Astrocyte of the hippocampus (primary cell): Measurements from ENCODE around the gene SLC22A4.

Source experiments
- DNase-seq: peaks from one replicate; pipeline ENCODE4 v3.0.0; 2011; ENCODE audit warnings: low read depth, low spot score

SLC22A4 gene

GRCh38 chr5:132376694-132377641 lies 82.8 kb downstream of the SLC22A4 start:
- peak; percentile 18 for DNase-seq

GRCh38 chr5:132377738-132378137 lies 83.5 kb downstream of the SLC22A4 start:
- no peak for DNase-seq

DNA sequence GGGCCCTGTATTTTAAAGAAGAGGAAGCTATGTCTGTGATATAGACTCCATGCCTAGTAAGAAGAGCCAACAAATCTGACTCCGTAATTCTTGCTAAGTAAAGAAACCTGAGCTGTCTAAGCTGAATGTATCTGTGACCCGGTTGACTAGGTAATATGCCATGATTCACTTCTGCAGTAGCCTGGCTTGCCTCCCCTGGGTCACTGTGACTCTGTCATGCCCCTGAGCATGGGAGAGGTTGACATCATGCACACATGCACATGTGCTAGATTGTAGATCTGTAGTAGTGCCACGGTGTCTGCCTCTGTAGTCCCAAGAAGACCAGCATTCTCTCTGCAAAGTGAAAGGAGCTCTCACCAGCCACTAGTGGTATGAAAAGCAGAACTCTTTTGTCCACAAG lies 84.4 kb downstream of the SLC22A4 start:
- DNase-seq, result peak; percentile 30

DNA sequence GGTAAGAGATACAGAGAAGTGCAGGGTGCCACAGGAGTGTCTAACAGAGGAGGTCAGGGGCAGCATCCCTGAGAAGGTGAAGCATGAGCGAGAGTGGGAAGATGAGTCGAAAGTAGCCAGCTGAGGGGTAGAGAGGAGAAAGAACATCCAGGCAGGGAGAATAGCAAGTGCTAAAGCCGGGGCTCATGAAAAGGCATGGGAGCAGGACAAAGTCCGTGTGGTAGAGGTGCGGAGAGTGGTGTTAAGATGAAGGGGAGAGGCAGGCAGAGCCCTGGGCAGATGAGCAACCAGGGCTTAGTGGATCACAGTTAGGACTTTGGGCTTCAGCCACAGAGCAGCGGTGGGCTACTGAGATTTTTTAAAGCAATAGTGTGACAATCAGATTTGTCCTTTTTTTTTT lies 85.9 kb downstream of the SLC22A4 start:
- DNase-seq, result no peak

DNA sequence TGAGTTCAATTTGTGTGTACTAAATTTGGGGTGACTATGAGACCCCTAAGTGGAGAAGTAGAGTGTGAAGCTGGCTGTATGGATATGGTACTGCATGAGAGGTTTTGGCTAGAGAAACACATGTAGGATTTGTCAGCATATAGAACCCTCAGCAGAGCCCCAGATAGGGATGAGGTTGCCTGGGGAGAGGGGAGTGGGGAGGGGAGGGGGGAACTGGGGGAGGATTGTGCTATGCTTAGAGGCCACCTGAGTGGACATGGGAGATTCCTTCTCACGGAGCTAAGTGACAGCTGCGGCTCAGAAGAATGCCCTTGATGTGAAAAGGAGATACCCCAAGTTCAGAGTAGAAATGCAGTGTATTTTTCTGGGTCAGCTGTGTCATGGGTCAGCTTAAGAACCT lies 86.5 kb downstream of the SLC22A4 start:
- DNase-seq, result no peak

DNA sequence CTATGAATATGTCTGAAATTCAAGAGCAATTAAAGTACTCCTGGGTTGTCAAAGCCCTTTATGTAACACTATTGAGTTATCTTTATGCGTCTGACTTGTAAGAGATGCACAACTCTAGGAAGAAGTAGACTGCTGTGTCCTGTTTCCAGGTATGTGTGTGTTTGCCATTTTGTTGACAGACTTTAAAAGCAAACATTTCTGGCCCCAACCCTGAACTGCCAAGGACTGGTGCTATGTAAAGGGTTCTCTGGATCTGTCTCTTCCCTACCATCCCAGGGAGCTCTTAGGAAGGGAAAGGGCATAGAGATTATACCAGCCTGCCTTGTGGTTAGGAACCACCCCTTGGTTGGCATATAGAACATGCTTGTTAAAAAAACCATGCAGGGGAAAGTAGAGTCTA lies 87.4 kb downstream of the SLC22A4 start:
- no peak for DNase-seq

DNA sequence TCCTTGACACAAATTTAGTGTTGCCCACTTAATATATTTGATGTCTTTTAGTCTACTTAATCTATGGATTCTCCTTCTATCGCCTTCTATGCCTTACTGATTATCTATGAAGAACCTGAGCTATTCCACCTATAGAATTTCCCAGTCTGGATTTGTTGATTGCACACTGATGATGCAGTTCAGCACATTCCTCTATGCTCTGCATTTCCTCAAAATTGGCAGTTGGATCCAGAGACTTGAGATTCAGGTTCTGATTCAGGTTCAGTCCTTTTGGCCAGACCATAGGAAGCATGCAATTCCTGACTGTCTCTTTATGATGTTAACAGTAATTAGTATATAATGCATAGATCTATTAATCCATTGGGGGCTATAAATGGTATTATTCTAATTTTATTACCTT lies 89.1 kb downstream of the SLC22A4 start:
- DNase-seq, result no peak

GRCh38 chr5:132383984-132384383 lies 89.8 kb downstream of the SLC22A4 start:
- DNase-seq, result no peak

DNA sequence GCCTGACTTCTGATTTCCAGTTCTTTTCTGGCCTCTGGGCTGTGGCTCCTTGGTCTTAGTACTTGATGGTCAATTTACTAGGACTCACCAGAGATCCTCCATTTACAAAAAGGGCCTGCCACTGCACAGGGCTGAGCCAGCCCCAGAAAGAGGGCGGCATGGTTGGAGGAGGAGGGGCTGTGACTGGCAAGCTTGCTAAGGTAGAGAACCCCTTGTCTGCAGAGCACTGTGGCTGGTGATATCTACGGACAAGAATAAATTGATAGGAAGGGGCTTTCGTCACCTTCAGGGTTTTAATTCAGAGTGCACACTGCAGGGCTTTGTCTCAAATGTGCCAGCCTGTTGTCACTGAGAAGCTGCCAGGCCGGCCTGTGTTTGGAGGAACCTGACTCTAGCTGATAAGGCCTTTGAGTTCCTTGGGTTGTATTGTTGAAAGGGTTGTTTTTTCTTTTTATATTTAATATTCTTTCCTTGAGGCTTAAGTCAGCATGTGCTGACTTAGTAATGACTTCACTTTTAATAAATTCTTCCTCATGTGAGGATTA lies 90.4 kb downstream of the SLC22A4 start:
- DNase-seq, result no peak

GRCh38 chr5:132385326-132386105 lies 91.3 kb downstream of the SLC22A4 start:
- DNase-seq, result peak; percentile 80

- DNase-seq, result peak; percentile 88
Observed at GRCh38 chr5:132386644-132387286, 92.6 kb downstream of the SLC22A4 start.

DNA sequence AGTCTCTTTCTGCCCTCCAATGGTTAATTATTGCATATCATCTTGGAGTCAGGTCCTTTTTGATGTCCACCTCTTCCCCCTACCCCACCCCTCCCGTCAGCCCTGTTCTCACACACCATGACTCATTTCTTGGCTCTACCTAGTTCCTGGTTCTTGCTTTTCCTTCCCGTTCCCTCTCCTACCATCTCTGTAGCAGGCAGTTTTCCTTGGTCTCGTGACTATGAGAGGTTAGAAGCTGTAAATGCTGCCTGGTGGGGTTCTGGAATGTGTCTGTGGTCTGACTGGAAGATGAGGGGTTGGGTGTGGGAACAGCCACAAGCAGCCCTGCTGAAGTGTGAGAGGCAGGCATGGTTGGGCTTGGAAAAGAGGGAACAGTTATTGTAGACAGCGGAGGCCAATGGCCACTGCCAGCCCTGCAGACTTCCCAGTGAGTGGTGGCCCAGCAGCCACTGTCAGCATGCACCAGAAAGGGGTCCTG lies 93.5 kb downstream of the SLC22A4 start:
- peak; percentile 98 for DNase-seq

GRCh38 chr5:132388244-132389050 lies 94.3 kb downstream of the SLC22A4 start:
- DNase-seq, result peak; percentile 72

DNA sequence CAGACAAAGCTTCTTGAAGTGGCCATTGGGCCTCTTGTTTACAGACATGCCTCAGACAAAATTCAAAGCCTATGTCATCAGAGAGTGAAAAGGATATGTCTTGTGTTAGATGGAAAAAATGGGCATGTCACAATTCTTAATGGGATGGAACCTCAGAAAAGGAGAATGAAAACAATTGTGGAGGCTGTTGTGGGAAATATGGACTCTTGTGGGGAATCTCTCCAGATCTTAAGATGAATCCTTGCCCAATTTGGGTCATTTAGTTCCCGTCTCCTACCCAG lies 94.8 kb downstream of the SLC22A4 start:
- no peak for DNase-seq

DNA sequence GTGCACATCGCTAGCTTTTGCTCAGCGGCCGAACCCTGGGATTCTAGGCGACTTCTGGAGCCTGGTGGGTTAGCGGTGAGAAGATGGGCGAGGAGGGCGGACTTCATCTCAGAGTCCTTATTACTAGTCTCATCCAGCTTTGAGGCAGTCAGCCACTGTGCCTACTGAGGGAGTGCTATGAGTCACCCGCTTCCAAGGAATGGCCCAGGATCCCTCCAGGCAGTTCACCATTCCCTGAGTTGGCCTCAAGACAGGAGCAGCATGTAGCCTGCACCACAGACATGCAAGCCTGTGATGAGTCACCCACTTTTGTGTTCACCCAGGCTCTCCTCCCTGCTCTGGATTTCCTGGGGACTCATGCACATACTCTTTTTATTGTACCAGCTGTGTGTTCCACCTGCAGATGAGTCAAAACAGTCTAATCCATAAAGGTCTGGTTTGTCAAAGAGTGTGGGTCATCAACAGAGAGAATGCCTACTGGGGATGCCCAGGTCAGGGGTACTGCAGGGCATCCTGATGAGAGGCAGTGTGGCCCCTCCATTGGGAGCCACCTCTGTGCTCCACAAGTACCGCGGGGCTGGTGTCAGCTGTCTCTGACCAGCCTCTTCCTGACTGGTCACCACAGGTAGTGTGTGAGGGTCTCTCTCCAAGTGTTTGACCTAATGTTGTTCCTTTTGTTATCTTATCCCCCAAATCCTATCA lies 95.5 kb downstream of the SLC22A4 start:
- peak; percentile 99 for DNase-seq

DNA sequence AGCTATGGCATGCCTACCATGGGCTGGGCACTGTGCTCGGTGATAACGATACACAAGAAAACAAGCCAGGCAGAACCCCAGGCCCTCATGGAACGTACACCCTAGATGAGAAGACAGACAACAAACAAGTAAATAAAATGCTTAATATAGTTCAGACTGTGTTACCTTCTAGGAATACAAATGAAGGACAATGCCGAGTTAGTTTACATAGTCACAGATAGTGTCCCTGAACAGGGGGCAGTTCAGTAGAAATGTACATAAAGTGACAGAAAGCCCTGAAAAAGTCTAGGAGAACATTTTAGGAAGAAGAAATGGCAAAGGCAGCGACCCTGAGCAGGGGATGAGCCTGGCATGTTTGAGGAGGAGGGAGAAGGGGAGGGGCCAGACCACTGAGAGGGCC lies 97.1 kb downstream of the SLC22A4 start:
- no peak for DNase-seq

- no peak for DNase-seq
Observed at GRCh38 chr5:132391870-132392269, 97.7 kb downstream of the SLC22A4 start.

DNA sequence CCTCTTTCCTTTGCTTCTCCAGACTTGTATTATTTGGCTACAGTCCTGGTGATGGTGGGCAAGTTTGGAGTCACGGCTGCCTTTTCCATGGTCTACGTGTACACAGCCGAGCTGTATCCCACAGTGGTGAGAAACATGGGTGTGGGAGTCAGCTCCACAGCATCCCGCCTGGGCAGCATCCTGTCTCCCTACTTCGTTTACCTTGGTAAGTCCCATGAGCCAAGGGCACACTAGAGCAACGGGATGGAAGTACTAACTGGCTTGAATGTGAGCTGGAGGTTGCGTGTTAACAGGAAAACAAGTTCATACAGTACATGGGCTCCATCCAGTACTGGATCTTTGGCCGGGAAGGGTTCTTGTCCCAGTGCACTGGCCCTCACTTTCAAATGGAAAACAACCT lies 98.2 kb downstream of the SLC22A4 start:
- no peak for DNase-seq

DNA sequence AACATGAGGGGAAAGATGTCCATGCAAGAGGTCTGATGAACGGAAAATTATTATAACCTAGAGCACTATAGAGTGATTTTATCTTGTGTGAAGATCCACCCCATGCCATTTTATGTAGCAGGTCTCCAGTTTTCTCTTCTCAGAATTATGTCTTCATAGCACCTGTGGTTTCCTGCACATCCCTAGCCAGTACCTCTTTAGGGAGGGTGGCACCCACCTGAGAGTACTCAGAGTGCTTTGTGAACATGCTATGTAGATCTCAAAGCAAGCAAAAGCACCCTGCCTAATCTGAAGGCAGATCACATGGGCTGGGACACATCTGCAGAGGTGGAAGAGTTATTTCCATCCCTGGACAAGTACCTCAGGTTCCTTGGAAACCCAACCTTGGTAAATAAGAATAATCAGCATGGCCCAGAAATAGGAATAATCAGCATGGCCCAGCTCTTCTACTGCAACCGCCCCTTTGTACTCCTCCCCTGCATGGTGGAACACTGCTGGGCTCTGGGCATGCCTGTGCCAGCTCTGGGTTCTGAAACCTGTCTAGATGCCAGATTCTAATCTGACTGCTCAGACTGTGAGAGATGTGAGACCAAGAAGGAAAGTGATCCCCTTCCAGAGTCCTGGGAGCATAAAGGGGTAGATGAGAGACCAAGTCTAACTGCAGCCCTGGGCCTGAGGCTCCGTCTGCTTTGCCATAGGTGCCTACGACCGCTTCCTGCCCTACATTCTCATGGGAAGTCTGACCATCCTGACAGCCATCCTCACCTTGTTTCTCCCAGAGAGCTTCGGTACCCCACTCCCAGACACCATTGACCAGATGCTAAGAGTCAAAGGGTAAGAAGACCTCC lies 99.0 kb downstream of the SLC22A4 start:
- no peak for DNase-seq
